K562 (cell line): ENCODE data around the gene RUNX3. TPM values are rescaled to one million over a fixed set of nuclear protein-coding genes. Genes with fewer than 3 reads are reported as not detected.

Experiments
- ATAC-seq: fragments of 200-7000 bp; cut with Tn5 transposase; 3 replicates; pipeline ENCODE4 v1.9.1; 2020; ENCODE audit warnings: moderate library complexity
- BruUV-seq: library from RNA; stranded (reverse); fragments of 400-500 nt; replicated peaks from 2 replicates; lab custom pipeline; 2021; lab: Mats Ljungman, UMichigan
- CTCF ChIA-PET: fragments of 300-600 bp; formaldehyde crosslinking; extraction: SDS; loops from one replicate; lab custom pipeline; 2021; ENCODE audit warnings: low intra/inter-chr PET ratio; lab: Yijun Ruan, JAX
- POLR2A ChIA-PET: fragments of 300-600, 350-650 bp; sonication (Branson Sonifier 250); formaldehyde crosslinking; extraction: SDS; loops from one replicate; lab custom pipeline; 2021; ENCODE audit warnings: antibody characterized with exemption, inconsistent platforms; lab: Yijun Ruan, JAX
- DNase-seq, 4 experiments: peaks; one replicate each; pipeline versions ENCODE4 v3.0.0 to v3.0.0-alpha.2; 2011 to 2018; ENCODE audit warnings: low spot score in 3 of 4, mixed read lengths in 3 of 4; ENCODE audit errors: extremely low read depth in 1 of 4
- FAIRE-seq: peaks from 2 replicates; lab custom pipeline; 2011; peaks lifted over from hg19 to GRCh38; lab: Jason Lieb, UNC
- H2AFZ ChIP-seq: 2 replicates; pipeline ENCODE4 v1.6.0; 2011; ENCODE audit warnings: low read depth, low read length, control low read depth, inconsistent platforms
- H3K27ac ChIP-seq: fragments of 200-600 bp; 3 replicates; pipeline ENCODE4 v1.8.0; 2011; ENCODE audit warnings: low read depth, mild to moderate bottlenecking, control low read depth, inconsistent platforms, low read length, moderate library complexity, mixed read lengths; ENCODE audit errors: extremely low read depth
- H3K27me3 ChIP-seq, 2 experiments: fragments of 300-600 bp in 1 of 2; 2 replicates in 1 of 2; 3 replicates in 1 of 2; pipeline versions ENCODE4 v1.6.0 to v1.8.0; 2011; ENCODE audit warnings: inconsistent platforms in 2 of 2, low read length in 2 of 2, mild to moderate bottlenecking in 1 of 2, mixed read lengths in 1 of 2, moderate library complexity in 1 of 2; ENCODE audit not compliant: control insufficient read depth in 2 of 2, insufficient read depth in 2 of 2
- H3K36me3 ChIP-seq: fragments of 300-600 bp; 3 replicates; pipeline ENCODE4 v1.8.0; 2011; ENCODE audit warnings: mild to moderate bottlenecking, low read length, inconsistent platforms; ENCODE audit not compliant: control insufficient read depth, insufficient read depth
- H3K4me1 ChIP-seq, 2 experiments: fragments of 200-600 bp in 1 of 2; replicated peaks in 1 of 2; 2 replicates in 1 of 2; 3 replicates in 1 of 2; pipeline versions ENCODE4 v1.5.1 to v1.8.0; 2011; ENCODE audit warnings: inconsistent platforms in 2 of 2, low read length in 2 of 2, mild to moderate bottlenecking in 1 of 2, mixed read lengths in 1 of 2, moderate library complexity in 1 of 2; ENCODE audit not compliant: control insufficient read depth in 2 of 2, insufficient read depth in 2 of 2
- H3K4me2 ChIP-seq: 2 replicates; pipeline ENCODE4 v1.6.1; 2011; ENCODE audit warnings: low read length, control low read depth, inconsistent platforms, mixed read lengths; ENCODE audit not compliant: insufficient read depth
- H3K4me3 ChIP-seq: fragments of 200-600 bp; sonication (generic), shearing (Covaris generic); 2 replicates; pipeline ENCODE4 v1.5.1; 2016; ENCODE audit warnings: control low read depth, inconsistent platforms
- H3K79me2 ChIP-seq: fragments of 200-600 bp; 3 replicates; pipeline ENCODE4 v1.8.0; 2011; ENCODE audit warnings: low read length, inconsistent platforms; ENCODE audit not compliant: control insufficient read depth, insufficient read depth
- H3K9ac ChIP-seq, 2 experiments: 2 replicates each; pipeline versions ENCODE4 v1.6.0 to v1.6.1; 2011; ENCODE audit warnings: low read depth in 2 of 2, low read length in 2 of 2, control low read depth in 1 of 2, inconsistent platforms in 1 of 2, mild to moderate bottlenecking in 1 of 2, mixed read lengths in 1 of 2; ENCODE audit not compliant: insufficient read depth in 1 of 2
- H3K9me1 ChIP-seq: one replicate; pipeline ENCODE4 v1.6.0; 2011; ENCODE audit warnings: inconsistent platforms, mild to moderate bottlenecking, low read length, moderate library complexity; ENCODE audit not compliant: control insufficient read depth, insufficient read depth
- H3K9me3 ChIP-seq: replicated peaks from 2 replicates; pipeline ENCODE4 v1.5.1; 2011; ENCODE audit warnings: low read depth, low read length, inconsistent platforms; ENCODE audit not compliant: control insufficient read depth, insufficient read depth
- H4K20me1 ChIP-seq: replicated peaks from 2 replicates; pipeline ENCODE4 v1.6.1; 2011; ENCODE audit warnings: low read length, inconsistent platforms, mixed read lengths; ENCODE audit not compliant: control insufficient read depth, insufficient read depth
- NFIC ChIP-seq: fragments of 450-650 bp; IDR thresholded peaks from 2 replicates; pipeline ENCODE4 v1.6.1; 2017; ENCODE audit warnings: mild to moderate bottlenecking, inconsistent platforms
- PCBP1 ChIP-seq: fragments of 200-400 bp; formaldehyde crosslinking; IDR thresholded peaks from 2 replicates; pipeline ENCODE4 v1.6.1; 2018; ENCODE audit warnings: mild to moderate bottlenecking, low read depth, low read length; ENCODE audit not compliant: poor library complexity, severe bottlenecking
- THRAP3 ChIP-seq: fragments of 450-650 bp; IDR thresholded peaks from 2 replicates; pipeline ENCODE4 v1.6.1; 2016; ENCODE audit warnings: mild to moderate bottlenecking, inconsistent platforms, borderline replicate concordance
- TRIM24 ChIP-seq, 2 experiments: fragments of 450-650 bp; IDR thresholded peaks; 2 replicates each; pipeline ENCODE4 v1.6.1; 2016
- WGBS: fragments of 100-300 bp; shearing (Covaris generic); methylation state at CpG from one replicate; pipeline ENCODE4 v1.1.6; 2016; ENCODE audit warnings: low coverage, mixed read lengths; ENCODE audit not compliant: insufficient coverage; ENCODE audit errors: missing lambda C conversion rate; 5-methylcytosine and 5-hydroxymethylcytosine counted together
- in situ Hi-C: fragments of 300-500 bp; cut with MboI; formaldehyde crosslinking; loops from 4 replicates; pipeline ENCODE4 v1.15.0; 2018; ENCODE audit warnings: inconsistent platforms, mixed read lengths
- intact Hi-C: fragments of 100-400 bp; cut with micrococcal nuclease; formaldehyde crosslinking; loops from 2 replicates; pipeline ENCODE4 v1.14.2; 2022
- polyA plus RNA-seq, 8 experiments: library from polyadenylated mRNA; depleted of rRNA in 4 of 8; stranded (reverse) in 5 of 8; unstranded in 3 of 8; fragments of >200 nt; fragmentation: Nextera tagmentation in 2 of 8; fragmentation: Illumina TruSeq in 1 of 8; extraction: Ambion mirVana in 2 of 8; extraction: Trizol in 1 of 8; gene quantifications; 2 replicates each; pipeline versions ENCODE4 v1.2.1 to v1.2.3, GENCODE V29; 2011 to 2014; ENCODE audit warnings: inconsistent platforms in 1 of 8, missing spikeins in 1 of 8
- total RNA-seq, 7 experiments: library from RNA; depleted of rRNA in 6 of 7; stranded (reverse); fragments of >200 nt in 6 of 7; fragmentation: Illumina TruSeq in 2 of 7; extraction: Trizol in 2 of 7; gene quantifications; 2 replicates each; pipeline versions ENCODE4 v1.2.1 to v1.2.3, GENCODE V29; 2011 to 2021; ENCODE audit warnings: low replicate concordance in 1 of 7

RUNX3 gene
- total and polyA plus RNA-seq, 9 of the 15 experiments (the other 6 are each of a cell fraction or from before 2014, with no cell fraction given), result 0.01 to 0.64 (median 0.09) TPM

GRCh38 chr1:24914226-24915069 is 15.6 kb downstream of the RUNX3 start:
- no peak overlapping the region for H3K4me2 ChIP-seq
- peak overlapping the region in 1 of 2 experiments; percentile 46; a peak in 2 of 4 replicates for H3K9ac ChIP-seq
- H3K79me2 ChIP-seq, result no peaks in the 10 kb centered on the region
- WGBS, result 37% methylated on average over 32 of the region's 33 CpGs
- intact Hi-C loops (no loop called here), in situ Hi-C loops (no loop called here)
- ATAC-seq (no peak), FAIRE-seq (no peak), DNase-seq (no peak)
- no peaks in the 10 kb centered on the region for H3K9me3 ChIP-seq
- H3K36me3 ChIP-seq, result no peaks in the 10 kb centered on the region
- H4K20me1 ChIP-seq, result 0 out of 2 replicates have a peak, but pooled peaks cover 5% of the 10 kb centered on the region
- TF ChIP-seq NFIC (peak; percentile 30; the same call in 1 of the 2 replicates), THRAP3 (no peak), PCBP1 (peak; percentile 41), TRIM24 (IDR thresholded peaks at IDR 0.05) (no peak)
- H2AFZ ChIP-seq, result no peak overlapping the region
- no peaks in the 10 kb centered on the region for H3K9me1 ChIP-seq
- ChIA-PET POLR2A (interaction anchor here (0.6 to 1.4 kb wide), 4 partner anchors 10 to 19 kb away, joined by 3 to 4 read pairs (median 3); partner anchors contain the start of gene RUNX3), CTCF (no interaction called here)
- H3K4me1 ChIP-seq, result peaks cover 6 to 31% of the 10 kb centered on the region in 2 experiments; a peak in 4 of 5 replicates
- no peak overlapping the region for H3K27ac ChIP-seq
- no TSS peak for BruUV-seq
- H3K27me3 ChIP-seq, result peaks cover 20 to 48% of the 10 kb centered on the region in 2 experiments
- no peak overlapping the region for H3K4me3 ChIP-seq
